Measurements from ENCODE around the gene TXN2. TPM values are rescaled to one million over a fixed set of nuclear protein-coding genes. Genes with fewer than 3 reads are reported as not detected.
A peak's percentile ranks its signal among the peaks of the same experiment; 100 is the strongest.

The TXN2 gene
- total RNA-seq, 1 experiment from 2014 or later: 38.9 TPM

GRCh38 chr22:36486619-36487384, 5.4 kb upstream of the TXN2 start:
- DNase-seq (ENCODE audit: low read depth): peak; percentile 53

DNA sequence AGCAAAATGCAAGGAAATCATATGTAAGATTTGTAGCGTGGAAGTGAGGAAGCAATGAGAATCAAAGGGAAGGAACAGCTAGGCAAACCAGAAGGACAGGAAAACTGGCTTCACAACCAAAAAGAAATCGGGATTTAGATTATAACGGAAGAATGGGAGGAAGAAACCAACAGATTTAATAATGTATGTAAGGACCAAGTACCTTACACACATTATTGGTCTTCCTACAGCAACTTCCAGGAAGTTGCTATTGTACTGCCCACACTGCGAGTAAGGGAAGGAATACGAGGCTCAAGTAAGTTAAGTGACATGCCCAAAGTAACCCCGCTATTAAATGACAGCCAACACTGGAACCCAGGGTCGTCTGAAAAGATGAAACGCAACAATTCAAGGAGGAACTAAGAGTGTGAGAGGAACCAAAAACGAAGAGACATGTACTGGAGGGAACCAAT, 473 bp downstream of the TXN2 start:
- no peak for DNase-seq (ENCODE audit: low read depth)

DNA sequence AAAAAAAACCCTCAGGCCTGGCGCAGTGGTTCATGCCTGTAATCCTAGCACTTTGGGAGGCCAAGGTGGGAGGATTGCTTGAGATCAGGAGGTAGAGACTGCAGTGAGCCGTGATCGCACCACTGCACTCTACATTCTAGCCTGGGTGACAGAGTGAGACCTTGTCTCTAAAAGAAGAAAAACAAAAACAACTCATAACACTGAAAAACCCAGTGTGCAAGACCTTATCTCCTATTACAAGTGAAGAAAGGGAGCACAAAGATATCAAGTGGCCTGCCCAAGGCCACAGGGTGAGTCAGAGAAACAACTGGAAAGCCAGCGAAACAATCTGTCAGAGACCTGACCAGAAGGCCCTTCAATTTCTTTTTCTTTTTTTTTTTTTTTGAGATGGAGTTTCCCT, 2.5 kb downstream of the TXN2 start:
- peak; percentile 92 for DNase-seq (ENCODE audit: low read depth)

DNA sequence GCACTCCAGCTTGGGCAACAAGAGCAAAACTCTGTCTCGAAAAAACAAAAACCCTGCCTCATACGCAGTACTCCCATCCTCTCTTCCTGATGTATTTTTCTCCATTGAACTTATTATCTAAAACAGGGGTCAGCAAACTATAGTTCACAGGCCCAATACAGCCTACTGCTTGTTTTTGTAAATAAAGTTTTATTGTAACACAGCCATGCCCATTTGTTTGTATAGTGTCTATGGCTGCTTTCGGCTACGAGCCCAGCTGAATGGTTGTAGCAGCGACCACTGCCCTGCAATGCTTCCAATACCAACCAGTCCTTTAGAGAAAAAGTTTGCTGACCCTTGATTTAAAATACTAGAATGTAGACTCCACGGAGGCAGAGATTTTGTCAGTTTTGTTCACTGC, 6.1 kb downstream of the TXN2 start:
- no peak for DNase-seq (ENCODE audit: low read depth)

GRCh38 chr22:36472689-36473088, 8.8 kb downstream of the TXN2 start:
- no peak for DNase-seq (ENCODE audit: low read depth)

DNA sequence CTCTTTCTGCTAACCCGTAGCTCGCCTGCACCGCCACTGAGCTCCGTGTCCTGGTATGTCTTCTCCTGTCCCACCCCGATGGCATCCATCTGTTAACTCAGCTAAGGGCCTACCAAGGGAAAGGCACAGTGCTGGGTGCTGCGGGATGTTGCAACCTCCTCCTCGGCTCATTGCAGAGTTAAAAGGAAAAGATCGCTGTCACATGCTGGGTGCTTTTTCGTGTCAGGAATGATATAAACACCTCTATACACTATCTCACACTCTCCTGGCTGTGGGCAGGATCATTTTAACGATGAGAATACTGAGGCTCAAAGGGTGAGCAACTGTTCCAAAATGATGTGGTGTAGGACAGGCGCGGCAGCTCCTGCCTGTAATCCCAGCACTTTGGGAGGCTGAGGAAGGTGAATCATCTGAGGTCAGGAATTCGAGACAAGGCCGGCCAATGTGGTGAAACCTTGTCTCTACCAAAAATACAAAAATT, 10.1 kb downstream of the TXN2 start:
- peak; percentile 88 for DNase-seq (ENCODE audit: low read depth)

GRCh38 chr22:36470994-36471331, 10.5 kb downstream of the TXN2 start:
- DNase-seq (ENCODE audit: low read depth): no peak

- peak; percentile 83 for DNase-seq (ENCODE audit: low read depth)
Observed at GRCh38 chr22:36470162-36470993, 11.1 kb downstream of the TXN2 start.

DNA sequence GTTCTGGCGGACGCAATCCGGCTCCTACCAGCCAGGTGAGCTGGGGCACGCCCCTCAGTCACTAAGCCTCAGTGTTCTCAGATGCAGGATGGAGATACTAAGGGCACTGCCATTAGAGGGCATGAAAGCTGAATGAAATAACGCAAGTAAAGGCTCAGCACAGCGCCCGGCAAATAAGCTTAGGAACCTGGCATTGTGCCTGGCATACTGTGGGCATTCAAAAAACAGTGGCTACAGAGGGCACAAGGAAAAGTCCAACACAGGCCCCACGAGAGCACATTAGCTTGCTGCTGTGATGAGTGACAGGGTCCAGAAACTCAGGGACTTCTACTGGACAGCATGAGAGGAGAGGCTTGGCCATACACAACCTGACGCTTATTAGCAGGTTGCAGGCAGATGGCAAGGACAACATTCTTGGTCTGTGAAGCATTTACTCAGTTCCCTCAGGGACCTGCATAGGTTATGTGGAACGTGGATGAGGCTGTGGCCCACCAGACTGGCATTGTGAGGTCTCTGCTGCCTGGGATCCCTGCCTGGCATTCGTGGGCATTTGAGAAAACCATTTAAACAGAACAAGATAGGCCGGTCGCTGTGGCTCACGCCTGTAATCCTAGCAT, 12.2 kb downstream of the TXN2 start:
- DNase-seq (ENCODE audit: low read depth): no peak

GRCh38 chr22:36467946-36468345, 13.5 kb downstream of the TXN2 start:
- DNase-seq (ENCODE audit: low read depth): peak; percentile 97

GRCh38 chr22:36467042-36467810, 14.2 kb downstream of the TXN2 start:
- DNase-seq (ENCODE audit: low read depth): peak; percentile 51

DNA sequence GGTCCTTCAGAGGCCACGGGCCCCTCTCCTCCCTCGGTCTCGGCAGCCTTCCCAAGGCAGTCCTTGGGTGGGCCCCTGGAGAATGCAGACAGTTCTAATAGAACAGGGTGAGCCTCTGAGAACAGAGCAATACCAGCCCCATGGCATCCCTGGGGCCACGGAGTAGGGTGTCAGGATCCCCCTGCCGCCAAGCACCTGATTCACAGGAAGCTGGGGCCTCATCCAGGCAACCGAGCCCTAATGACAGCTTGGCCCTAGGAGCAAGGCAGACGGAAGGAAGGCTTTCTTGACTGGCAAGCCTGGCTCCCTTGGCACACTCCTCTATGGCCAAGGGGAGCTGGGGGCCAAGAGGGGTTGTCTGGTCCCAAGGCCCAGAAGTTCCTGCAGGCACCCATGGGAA, 15.2 kb downstream of the TXN2 start:
- DNase-seq (ENCODE audit: low read depth): no peak

GRCh38 chr22:36465232-36466021, 16.0 kb downstream of the TXN2 start:
- peak; percentile 67 for DNase-seq (ENCODE audit: low read depth)

DNA sequence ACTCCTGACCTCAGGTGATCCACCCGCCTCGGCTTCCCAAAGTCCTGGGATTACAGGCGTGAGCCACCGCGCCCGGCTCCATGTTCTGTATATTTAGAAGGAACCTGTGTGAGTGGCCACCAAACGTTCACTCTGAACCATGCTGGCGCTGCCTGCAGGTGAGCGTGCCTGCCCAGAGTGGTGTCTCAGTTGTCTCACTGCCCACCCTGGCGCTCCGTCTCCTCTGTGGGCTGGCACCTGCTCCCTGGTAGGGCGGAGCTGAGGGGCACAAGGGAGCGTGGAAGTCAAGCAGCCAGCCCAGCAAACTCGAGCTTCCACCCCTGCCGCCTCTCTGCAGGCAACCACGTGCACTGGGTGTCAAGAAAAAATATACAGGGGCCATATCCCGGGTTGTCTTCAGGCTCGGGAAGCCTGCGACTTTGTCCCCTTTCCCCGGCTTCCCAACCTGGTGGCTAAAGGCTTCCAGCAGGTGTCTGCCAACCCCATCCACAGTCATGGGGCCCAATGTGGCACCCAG, 16.7 kb downstream of the TXN2 start:
- no peak for DNase-seq (ENCODE audit: low read depth)

DNA sequence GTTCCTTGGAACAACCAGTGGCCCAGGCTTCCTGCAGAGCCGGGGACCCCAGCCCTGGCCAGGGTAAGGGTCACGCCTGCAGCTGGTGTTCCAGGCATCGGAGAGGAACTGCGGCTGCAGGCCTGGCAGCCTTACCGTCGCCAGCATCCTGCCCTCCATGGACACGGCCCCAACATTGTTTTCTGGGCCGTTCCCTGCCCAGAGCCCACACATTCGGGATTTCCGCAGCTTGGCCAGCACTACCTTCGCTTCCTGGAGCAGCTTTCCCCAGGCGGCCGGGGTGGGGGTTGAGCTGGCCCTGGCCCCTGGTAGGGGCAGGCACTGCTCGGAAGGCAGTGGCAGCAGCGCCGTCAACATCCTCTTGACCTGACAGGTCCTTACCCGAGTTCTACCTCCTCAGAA, 17.7 kb downstream of the TXN2 start:
- no peak for DNase-seq (ENCODE audit: low read depth)

- DNase-seq (ENCODE audit: low read depth): peak; percentile 91
Observed at GRCh38 chr22:36461665-36462649, 19.5 kb downstream of the TXN2 start.

GRCh38 chr22:36460202-36460601, 21.2 kb downstream of the TXN2 start:
- DNase-seq (ENCODE audit: low read depth): no peak

DNA sequence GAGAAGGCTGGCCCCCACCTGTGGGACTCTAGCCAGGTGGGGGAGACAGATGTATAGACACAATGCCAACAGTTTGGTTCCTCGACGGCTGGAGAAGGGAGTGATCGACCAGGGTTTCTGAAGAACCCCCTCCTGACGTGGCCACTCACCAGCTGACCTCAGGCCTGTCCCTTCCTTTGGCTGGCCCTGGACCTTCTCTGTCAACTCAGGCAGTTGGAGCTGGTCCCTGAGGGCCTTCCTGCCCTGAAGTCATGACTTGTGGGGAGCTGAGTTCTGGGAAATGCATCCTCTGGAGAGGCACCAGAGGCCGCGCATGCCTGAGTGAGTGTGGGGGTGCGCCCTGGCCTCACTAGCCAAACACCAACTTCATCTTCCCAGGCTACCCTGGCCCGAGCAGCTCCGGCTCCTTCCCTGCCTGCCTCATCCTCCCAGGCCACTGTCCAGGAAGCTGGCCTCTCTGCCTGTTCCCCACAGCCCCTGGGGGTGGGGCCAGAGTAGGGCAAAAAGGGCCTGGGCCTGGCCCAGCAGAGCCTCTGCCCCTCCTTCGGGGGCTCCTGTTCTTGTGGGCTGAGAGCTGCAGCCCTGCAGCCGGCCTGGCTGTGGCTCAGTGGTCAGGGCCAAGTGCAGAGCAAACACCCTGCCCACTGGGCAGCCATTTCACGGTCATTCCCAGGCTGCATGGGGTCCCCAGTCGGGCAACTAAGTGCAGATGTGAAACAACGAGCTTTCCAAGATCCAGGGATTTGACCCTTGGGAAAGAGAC, 23.6 kb downstream of the TXN2 start:
- no peak for DNase-seq (ENCODE audit: low read depth)

- no peak for DNase-seq (ENCODE audit: low read depth)
Observed at GRCh38 chr22:36456464-36456845, 25.0 kb downstream of the TXN2 start.

All from LHCN-M2 (cell line).